ENCODE results near the gene TNS2.
"Not testable (repeated sequence)": the region's sequence is repeated elsewhere in the genome, so short reads cannot be mapped to it uniquely, and the experiment has no call there.

GRCh38 chr12:53095596-53095895, 45.7 kb downstream of the TNS2 start:
- not testable (repeated sequence) for TF ChIP-seq CTCF (IDR thresholded peaks at IDR 0.05; ENCODE audit: insufficient read depth, low read length, poor library complexity, severe bottlenecking); EZH2phosphoT487 (conservative IDR thresholded peaks at IDR 0.05; ENCODE audit: low read length)

All from SU-DHL-6 (cell line).